GM18498 (cell line): ENCODE results near the gene MAGEB5.
"Not testable (repeated sequence)": the region's sequence is repeated elsewhere in the genome, so short reads cannot be mapped to it uniquely, and the experiment has no call there.

Experiments used
- ATAC-seq: cut with Tn5 transposase; IDR thresholded peaks from one replicate; pipeline ENCODE4 v1.9.1; 2021; ENCODE audit warnings: mild to moderate bottlenecking, moderate library complexity; ENCODE audit not compliant: unreplicated experiment

The MAGEB5 gene

GRCh38 chrX:26215869-26216268, at the start of gene MAGEB5:
Gene MAGEB5, plus strand, starts transcription at chrX:26216169. Its CDS starts 1,133 bp downstream, at chrX:26217302.
- ATAC-seq = no peak

- ATAC-seq = no peak
These were observed 23.8 kb upstream of the MAGEB5 start, which contains the start of gene MAGEB6 for GRCh38 chrX:26192204-26192603. Gene MAGEB6, plus strand, starts transcription at chrX:26192440. Its CDS starts 1,407 bp downstream, at chrX:26193847.

- no peak for ATAC-seq
These were observed 12.4 kb upstream of the MAGEB5 start for GRCh38 chrX:26203561-26203960.

GRCh38 chrX:26204717-26205116, 11.3 kb upstream of the MAGEB5 start:
- not testable (repeated sequence) for ATAC-seq

- ATAC-seq = no peak
These were observed 8.0 kb upstream of the MAGEB5 start for GRCh38 chrX:26208012-26208411.

GRCh38 chrX:26219351-26219750, 3.4 kb downstream of the MAGEB5 start:
- no peak for ATAC-seq

GRCh38 chrX:26234177-26234576, 18.2 kb downstream of the MAGEB5 start:
- no peak for ATAC-seq

GRCh38 chrX:26253526-26253925, 37.6 kb downstream of the MAGEB5 start:
- ATAC-seq = no peak

GRCh38 chrX:26254436-26254835, 38.5 kb downstream of the MAGEB5 start:
- ATAC-seq = no peak

GRCh38 chrX:26262121-26262523, 46.2 kb downstream of the MAGEB5 start:
- no peak for ATAC-seq
